Raji (cell line): ENCODE results near the gene TPSG1.

Source experiments
- POLR2A ChIP-seq: IDR thresholded peaks from 2 replicates; pipeline ENCODE4 v1.6.1; 2011; ENCODE audit warnings: low read depth, low read length, control low read depth; ENCODE audit not compliant: insufficient read depth

The TPSG1 gene

DNA sequence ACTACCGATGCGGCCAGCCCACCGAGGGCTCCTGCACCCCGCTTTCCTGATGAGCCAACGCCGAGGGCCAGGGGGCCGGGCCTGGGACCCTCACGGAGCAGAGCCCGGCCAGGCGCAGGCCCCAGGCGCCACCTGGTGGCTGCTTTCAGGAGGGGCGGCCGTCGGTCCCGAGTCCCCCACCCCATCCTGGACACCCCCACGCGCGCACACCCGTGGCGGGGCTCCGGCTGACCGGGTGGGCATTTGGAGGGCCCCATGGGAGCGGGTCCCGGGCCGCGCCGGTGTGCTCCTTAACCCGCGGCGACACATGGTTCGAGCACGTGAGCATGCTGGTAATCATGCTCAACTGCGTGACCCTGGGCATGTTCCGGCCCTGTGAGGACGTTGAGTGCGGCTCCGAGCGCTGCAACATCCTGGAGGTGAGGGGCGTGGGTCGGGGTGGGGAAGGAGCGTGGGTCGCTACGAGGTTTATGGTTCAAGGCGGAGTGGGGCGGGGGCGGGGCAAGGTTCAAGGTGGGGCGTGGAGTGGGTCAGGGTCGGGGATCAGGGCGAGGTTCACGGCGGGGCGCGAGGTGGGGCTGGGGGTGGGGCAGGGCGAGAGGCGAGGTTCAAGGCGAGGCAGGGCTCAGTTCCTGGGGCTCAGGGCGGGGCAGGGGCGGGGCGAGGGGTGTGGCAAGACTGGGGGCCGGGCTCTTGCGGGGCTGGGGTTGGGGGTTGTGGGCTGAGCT lies 30.2 kb downstream of the TPSG1 start:
- TF ChIP-seq POLR2A: no peak

DNA sequence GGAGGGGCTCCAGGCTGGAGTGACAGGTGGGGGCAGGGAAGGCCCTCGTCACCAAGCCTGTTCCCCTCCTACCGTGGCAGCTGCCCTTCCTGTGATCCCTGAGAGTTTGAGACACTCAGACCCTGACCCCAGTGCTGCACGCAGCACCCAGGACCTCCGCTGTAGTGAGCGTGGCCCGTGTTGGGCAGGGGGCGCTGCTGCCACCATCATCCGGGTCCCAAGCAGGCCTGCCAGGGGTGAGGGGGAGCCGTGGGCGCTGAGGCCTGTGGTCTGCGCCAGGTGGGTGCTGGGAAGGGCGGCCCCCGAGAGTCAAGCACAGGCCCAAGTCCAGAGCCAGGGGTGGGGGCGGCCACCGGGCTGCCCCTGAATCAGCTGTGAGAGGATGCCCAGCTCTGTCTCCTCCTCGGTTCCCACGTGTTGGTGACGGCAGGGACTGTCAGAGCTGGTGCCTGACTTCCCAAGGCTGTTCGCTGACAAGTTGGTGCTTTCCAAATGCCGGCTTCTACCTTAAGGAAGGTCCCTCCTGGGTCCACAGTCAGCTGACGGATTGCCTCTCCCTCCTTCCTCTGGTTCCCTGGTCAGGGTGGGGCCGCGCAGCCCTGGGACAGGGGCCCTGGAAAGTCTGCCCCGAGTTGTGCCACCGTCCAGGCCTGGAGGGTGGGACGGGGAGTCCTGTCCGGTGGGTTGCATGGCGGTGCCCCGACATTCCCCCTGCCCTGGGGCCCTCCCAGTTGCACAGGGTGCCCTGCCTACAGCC lies 31.1 kb downstream of the TPSG1 start:
- TF ChIP-seq POLR2A: no peak

DNA sequence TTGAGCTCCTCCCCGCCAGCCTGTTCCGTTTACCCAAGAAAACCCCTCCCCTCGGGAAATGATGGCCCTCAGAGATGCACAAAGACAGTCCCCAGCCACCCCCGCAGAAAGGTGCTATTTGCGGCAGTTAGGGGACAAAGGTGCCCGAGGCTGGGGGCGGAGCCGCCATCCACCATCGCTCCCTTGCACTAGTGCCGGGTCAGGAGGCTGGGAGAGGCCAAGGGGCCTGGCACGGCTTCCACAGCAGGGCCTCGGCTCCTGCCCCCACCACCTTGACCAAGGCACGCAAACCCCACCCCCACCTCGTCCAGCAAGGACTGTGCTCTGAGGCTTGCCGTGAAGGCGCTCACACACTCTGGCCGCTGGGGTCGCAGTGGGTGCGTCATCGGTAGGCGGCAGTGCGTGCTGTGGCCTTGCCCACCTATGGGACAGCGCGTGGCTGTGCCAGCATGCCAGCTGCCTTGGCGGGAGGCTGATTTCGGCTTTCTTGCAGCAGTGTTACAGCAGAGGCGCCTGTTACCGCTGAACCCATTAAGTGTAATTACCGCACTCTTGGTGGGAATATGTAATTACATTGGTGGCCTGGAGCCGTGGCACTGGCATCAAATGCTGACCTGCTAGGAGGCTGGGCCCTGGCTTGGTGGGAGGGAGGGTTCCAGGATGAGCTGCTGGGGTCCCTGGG lies 31.8 kb downstream of the TPSG1 start:
- no peak for TF ChIP-seq POLR2A

DNA sequence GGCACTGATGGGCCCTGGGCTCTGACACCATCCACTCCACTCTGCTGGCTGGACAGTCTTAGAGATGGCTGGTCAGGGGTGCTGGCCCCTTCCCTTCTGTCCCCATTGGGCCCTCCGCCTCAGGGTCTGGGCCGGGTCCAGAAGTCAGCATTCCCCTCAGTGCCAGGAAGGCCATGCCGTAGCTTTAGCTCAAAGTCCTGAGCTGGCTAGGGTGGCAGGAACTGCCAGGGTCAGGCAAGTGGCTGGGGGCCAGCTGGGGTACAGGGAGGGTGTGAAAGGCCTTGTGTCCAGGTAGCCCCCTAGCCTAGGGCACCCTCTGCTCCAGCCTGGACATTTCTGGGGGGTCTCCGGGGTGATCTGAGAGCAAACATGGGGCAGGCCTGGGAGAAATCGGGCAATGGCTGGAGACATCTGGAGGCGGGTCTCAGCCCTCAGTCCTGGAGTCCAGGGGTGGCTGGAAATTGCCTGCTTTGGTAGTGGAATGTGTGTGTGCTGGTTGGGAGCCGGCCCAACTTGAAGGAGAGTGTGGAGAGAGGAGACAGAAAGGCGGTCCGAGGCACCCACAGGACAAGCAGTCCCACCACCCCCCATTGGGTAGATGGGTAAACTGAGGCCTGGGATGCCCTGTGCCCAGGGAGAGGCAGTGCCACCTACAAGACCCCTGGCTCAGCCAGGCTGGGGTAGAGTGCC lies 32.5 kb downstream of the TPSG1 start:
- no peak for TF ChIP-seq POLR2A

DNA sequence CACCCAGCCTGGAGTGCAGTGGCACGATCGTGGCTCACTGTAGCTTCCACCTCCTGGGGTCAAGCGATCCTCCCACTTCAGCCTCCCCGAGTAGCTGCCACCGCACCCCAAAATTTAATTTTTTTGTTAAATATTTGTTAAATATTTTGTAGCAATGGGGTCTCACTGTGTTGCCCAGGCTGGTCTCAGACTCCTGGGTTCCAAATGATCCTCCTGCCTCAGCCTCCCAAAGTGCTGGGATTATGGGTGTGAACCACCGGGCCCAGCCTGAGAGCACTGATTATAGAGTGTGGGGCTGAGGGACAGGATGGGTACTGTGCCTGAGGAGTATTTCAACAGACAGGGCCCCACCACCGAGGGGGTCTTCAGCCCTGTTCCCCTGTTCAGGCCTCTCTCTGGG lies 35.6 kb downstream of the TPSG1 start:
- TF ChIP-seq POLR2A: no peak

DNA sequence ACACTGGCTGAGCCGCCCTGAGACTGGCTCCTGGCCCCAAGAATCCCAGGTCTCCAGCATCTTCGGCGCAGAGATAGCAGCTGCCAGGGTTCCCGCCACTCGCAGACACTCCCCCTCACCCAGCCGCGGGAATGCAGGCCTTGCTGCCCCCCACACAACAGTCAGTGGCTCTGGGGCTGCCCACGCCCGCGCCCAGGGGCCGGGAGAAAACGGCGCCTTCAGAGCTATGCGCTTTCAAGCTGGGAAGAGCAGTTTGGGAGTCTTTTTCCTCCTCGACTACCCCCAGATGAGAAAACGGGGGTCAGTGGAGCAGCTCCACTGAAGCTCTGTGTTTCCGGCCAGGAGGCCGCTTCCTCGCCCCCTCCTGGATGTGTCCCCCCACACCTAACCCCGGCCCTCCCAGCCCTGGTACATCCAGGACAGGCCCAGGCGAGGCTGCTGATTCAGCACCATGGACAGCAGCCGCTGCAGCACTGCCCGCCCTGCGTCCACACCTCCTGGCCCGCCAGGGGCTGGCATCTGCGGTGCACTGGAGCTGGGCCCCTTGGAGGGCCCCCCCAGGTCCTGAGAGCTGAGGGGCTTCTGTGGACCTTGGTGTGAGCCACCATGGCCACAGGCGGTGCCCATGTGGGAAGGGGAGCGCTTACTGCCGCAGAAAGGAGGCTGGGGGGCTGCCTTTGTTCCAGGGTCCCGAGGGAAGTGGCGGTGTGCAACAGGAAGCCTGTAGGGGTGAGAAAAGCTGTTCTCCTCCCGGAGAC lies 36.5 kb downstream of the TPSG1 start:
- no peak for TF ChIP-seq POLR2A

DNA sequence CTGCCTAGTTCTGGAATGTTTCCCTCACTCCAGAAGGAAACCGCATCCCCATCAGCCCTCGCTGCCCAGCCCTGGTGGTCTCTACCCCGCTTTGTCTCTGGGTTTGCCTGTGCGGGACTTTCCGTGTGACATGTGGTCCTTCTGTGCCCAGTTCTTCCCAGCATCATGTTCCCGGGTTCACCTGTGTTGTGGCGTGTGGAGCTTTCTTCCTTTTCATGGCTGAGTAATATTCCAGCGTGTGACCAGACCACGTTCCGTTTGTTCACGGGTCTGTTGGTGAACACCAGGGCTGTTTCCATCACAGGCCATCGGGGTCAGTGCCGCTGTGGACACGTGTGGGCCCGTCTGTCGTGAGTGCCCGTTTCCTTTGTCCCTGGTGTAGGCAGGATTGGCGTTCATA lies 40.1 kb downstream of the TPSG1 start:
- TF ChIP-seq POLR2A: no peak

DNA sequence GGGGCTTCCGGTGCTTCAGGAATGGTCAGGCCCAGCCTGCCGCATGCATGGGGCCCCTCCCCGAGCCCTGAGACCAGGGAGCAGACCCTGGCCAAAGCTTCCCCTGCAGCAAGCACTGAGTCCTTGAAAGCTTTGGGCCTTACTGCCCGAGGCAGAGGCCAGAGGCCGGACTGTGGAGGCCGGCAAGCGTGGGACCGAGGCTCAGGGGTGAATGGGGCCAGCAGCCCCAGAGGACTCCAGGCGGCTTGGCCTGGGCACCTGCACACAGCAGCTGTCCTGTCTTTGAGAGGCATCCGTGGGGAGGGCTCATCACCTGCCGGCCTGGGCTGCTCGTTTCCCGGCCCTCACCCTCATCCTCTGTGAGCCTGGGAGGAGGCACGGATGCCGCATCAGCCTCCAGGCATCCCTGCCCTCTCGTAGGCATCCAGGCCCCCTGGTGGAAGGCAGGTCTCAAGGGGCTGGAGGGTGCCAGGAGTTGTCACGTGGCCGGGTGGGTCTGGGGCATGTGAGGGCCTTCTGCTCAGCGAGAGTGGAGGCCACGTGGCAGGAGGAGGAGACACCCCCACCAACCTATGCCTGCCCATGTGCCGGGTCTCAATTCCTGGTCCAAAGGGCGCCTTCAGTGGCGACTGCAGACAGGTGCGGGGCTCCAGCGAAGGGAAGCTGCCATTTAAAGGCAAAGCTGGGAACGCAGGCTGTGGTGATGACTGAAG lies 40.8 kb downstream of the TPSG1 start:
- no peak for TF ChIP-seq POLR2A

DNA sequence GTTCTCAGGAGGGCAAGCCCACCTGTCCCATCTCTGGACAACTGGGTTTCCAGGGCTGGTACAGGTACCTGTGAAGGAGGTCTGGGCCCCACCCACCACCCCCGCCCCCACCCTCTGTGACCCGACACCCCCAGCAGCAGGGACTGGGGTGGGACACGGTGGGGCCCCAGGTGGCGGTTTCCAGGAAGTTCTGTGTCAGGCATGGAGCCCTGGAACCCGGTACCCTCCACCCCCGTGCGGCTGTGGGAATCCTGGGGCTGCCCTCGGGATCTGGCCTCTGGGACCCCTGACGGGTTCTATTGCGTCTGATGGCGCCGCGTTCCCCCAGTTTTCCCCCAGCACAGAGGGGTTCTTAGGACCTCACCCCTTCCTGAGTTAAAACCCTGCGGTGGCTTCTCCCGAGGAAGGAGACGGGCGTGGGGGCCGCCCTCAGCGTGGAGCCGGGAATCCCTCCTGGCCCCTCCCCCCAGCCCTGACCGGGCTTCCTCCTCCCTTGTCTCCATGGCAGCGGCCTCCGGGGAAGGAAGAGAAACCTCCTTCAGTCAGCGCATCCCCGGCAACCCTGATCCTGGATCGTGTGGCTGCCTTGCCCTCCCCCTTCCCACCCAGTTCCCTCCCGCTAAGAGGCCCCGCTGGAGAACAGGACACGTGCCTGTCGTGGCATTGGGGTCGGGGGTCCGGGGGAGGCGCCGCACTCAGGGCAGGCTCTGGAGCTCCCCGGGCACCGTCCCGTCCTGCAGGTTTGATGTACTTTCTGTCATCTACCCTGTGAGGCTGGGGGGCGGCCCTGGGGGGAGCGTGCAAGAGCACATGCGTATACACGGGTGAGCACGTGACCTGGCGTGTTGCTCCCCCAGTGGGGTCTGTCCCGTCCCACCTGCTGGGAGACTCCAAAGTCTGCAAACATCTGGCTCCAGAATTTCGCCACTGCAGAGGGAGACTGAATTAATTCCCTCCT lies 41.8 kb downstream of the TPSG1 start:
- TF ChIP-seq POLR2A: no peak

DNA sequence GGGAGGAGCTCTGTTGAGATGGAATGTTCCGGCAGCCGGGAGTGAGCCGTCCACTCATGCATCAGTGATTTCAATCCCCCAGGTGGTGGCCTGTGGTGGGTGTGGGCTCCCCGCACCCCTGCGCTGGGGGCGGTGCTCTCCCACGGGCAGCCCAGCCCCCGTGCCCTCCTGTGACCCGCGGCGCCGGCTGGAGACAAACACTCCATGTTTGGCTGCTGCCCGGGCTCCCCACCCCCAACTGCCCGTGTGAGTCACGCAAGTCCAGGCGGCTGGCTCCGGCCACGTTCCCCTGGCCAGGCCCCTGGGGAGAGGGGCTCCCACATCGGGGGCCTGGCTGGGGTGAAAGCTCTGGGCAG lies 42.8 kb downstream of the TPSG1 start:
- no peak for TF ChIP-seq POLR2A

DNA sequence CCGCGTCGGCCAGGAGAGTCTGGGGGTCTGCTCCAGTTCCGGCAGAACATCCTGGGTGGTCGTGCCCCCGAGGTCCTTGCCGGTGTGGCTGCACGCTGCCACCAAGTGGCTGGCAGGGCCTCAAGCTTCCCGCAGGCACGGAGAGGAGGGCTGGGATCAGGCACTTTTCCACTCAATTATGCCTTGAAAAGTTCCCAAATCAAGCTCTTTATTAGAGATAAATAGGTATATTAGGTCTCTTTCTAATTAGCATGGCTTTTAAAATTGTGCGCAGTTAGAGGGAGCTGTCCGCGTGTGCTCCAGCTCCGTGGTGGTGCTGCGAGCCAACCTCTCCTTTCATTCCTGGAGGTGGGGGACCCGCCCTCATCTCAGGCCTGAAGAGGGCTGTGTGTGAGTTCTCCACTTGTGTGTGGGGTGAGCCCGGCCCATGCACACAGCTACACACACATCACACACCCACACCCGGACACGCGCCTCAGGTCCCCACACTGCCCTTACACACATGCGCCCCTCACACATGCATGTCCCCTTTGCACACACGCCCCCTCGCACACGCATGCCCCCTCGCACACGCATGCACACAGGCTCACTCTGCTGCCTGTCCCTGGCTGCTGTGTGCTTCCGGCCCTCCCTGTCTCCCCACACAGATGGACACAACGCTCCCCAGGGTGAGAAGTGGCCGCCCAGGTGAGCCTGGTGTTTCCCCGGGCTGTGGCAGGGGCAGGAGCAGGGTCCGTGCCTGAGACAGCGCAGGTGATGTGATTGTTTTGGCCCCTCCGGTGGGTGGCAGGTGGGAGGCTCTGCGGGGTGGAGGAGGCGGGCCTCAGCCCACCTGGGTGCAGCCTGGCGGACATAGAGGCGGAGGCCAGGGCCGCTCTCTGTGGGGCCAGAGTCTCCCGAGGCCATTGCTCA lies 43.4 kb downstream of the TPSG1 start:
- no peak for TF ChIP-seq POLR2A
